HepG2 (cell line): Measurements from ENCODE around the gene DENND4B. TPM values are rescaled to one million over a fixed set of nuclear protein-coding genes. Genes with fewer than 3 reads are reported as not detected.

Source experiments
- MED1 ChIP-seq: sonication (generic); formaldehyde crosslinking; IDR thresholded peaks from 2 replicates; pipeline ENCODE4 v1.4.0; 2020; ENCODE audit warnings: missing genetic modification reagents
- NBN ChIP-seq: fragments of 450-650 bp; conservative IDR thresholded peaks from 2 replicates; pipeline ENCODE4 v1.6.1; 2017
- NONO ChIP-seq, 2 experiments: fragments of 450-650 bp in 1 of 2; sonication (generic) in 1 of 2; formaldehyde crosslinking in 1 of 2; IDR thresholded peaks in 1 of 2; conservative IDR thresholded peaks in 1 of 2; 2 replicates each; pipeline versions ENCODE4 v1.6.1 to v1.8.0; 2017 to 2022; ENCODE audit warnings: mild to moderate bottlenecking in 1 of 2, missing genetic modification reagents in 1 of 2, moderate library complexity in 1 of 2
- RFX1 ChIP-seq: fragments of 450-650 bp; IDR thresholded peaks from 2 replicates; pipeline ENCODE4 v1.6.1; 2017
- SIN3A ChIP-seq: IDR thresholded peaks from 2 replicates; pipeline ENCODE4 v1.6.1; 2011; ENCODE audit warnings: low read depth, mild to moderate bottlenecking, control low read depth, low read length, borderline replicate concordance
- SP4 ChIP-seq: sonication (generic); formaldehyde crosslinking; IDR thresholded peaks from 2 replicates; pipeline ENCODE4 v1.8.1; 2023; ENCODE audit warnings: mild to moderate bottlenecking, missing genetic modification reagents
- ZNF607 ChIP-seq: sonication (generic); formaldehyde crosslinking; IDR thresholded peaks from 2 replicates; pipeline ENCODE4 v1.5.1; 2020; ENCODE audit warnings: missing genetic modification reagents, mild to moderate bottlenecking, borderline replicate concordance
- polyA plus RNA-seq, 8 experiments: library from polyadenylated mRNA; depleted of rRNA in 3 of 8; stranded (reverse) in 7 of 8; unstranded in 1 of 8; fragments of >200 nt; fragmentation: Illumina TruSeq in 4 of 8; extraction: Trizol in 4 of 8; gene quantifications; 2 replicates each; pipeline versions ENCODE4 v1.2.1 to v1.2.3, GENCODE V29; 2011 to 2016; ENCODE audit warnings: low read depth in 4 of 8, missing spikeins in 1 of 8, mixed read lengths in 1 of 8; ENCODE audit not compliant: insufficient read depth in 1 of 8
- total RNA-seq, 5 experiments: library from RNA; depleted of rRNA; stranded (reverse); fragments of >200 nt; fragmentation: Illumina TruSeq; extraction: Trizol; gene quantifications; 2 replicates each; pipeline ENCODE4 v1.2.3, GENCODE V29; 2016; ENCODE audit warnings: low read depth in 1 of 5
- TF ChIP-seq, protein P1 (sequence below): sonication (generic); formaldehyde crosslinking; IDR thresholded peaks from 2 replicates; pipeline ENCODE4 v1.4.0; 2020; ENCODE audit warnings: mild to moderate bottlenecking, missing genetic modification reagents
- TF ChIP-seq, protein P2 (sequence below): sonication (generic); formaldehyde crosslinking; conservative IDR thresholded peaks from 2 replicates; pipeline ENCODE4 v1.4.0; 2020; ENCODE audit warnings: missing genetic modification reagents
- TF ChIP-seq, protein P3 (sequence below): sonication (generic); formaldehyde crosslinking; conservative IDR thresholded peaks from 2 replicates; pipeline ENCODE4 v1.8.0; 2022; ENCODE audit warnings: missing genetic modification reagents
- TF ChIP-seq, protein P4 (sequence below): sonication (generic); formaldehyde crosslinking; IDR thresholded peaks from 2 replicates; pipeline ENCODE4 v1.8.1; 2022; ENCODE audit warnings: low read depth, mild to moderate bottlenecking, missing genetic modification reagents
- TF ChIP-seq, protein P5 (sequence below): IDR thresholded peaks from 2 replicates; pipeline ENCODE4 v1.6.1; 2016
- TF ChIP-seq, protein P6 (sequence below): sonication (generic); formaldehyde crosslinking; IDR thresholded peaks from 2 replicates; pipeline ENCODE4 v1.9.0; 2021; ENCODE audit warnings: missing genetic modification reagents, mild to moderate bottlenecking, borderline replicate concordance

Gene DENND4B
- total and polyA plus RNA-seq, 2 of the 13 experiments (the other 11 are each of a cell fraction or from before 2014, with no cell fraction given) = 15.1 to 20.3 TPM

DNA sequence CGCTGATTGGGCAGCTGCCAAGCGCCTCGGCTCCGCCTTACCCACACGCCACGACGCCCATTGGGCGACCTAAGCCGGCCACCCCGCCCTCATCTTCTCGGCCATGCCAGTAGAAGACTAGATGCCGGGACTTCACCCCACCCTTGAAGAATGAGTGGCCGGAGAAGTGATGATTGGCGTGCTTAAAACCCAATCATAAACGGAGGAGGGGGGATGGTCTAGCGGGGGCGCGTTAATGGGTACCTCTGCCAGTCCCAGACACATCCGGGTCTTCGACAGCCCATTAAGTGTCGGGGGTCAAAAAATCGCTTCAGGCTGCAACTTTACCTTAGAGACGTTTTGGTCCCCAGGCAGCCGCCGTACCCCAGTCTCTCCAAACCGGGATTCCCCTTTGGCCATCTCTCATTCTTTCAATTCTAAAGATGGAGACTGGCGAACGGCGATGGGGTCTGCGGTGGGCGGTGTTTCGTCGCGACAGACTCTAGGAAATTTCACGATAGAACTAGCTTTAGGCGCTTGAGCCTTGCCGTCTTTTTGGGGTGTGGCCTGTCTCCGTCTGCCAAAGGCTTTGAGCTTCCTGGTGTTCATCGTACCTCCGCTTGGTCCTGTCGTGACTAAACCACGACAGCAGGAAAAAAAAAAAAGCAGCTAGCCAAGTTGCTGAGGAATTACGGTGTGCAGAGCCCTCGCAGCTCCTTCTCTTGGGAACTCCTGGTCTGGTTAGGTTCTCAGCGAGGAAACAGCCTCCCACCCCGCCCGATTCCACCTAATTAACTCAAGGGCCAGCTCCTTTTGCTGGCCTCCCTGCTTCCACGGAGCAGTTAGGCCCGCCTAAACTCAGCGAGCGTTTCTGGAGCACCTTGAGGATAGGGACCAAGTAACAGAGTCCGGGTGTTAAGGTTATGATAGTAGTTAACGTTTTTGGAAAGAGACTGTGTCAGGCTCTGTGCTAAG is 23.3 kb downstream of the DENND4B start, which contains the start of gene GATAD2B (continued):
- TF ChIP-seq, protein P1, sequence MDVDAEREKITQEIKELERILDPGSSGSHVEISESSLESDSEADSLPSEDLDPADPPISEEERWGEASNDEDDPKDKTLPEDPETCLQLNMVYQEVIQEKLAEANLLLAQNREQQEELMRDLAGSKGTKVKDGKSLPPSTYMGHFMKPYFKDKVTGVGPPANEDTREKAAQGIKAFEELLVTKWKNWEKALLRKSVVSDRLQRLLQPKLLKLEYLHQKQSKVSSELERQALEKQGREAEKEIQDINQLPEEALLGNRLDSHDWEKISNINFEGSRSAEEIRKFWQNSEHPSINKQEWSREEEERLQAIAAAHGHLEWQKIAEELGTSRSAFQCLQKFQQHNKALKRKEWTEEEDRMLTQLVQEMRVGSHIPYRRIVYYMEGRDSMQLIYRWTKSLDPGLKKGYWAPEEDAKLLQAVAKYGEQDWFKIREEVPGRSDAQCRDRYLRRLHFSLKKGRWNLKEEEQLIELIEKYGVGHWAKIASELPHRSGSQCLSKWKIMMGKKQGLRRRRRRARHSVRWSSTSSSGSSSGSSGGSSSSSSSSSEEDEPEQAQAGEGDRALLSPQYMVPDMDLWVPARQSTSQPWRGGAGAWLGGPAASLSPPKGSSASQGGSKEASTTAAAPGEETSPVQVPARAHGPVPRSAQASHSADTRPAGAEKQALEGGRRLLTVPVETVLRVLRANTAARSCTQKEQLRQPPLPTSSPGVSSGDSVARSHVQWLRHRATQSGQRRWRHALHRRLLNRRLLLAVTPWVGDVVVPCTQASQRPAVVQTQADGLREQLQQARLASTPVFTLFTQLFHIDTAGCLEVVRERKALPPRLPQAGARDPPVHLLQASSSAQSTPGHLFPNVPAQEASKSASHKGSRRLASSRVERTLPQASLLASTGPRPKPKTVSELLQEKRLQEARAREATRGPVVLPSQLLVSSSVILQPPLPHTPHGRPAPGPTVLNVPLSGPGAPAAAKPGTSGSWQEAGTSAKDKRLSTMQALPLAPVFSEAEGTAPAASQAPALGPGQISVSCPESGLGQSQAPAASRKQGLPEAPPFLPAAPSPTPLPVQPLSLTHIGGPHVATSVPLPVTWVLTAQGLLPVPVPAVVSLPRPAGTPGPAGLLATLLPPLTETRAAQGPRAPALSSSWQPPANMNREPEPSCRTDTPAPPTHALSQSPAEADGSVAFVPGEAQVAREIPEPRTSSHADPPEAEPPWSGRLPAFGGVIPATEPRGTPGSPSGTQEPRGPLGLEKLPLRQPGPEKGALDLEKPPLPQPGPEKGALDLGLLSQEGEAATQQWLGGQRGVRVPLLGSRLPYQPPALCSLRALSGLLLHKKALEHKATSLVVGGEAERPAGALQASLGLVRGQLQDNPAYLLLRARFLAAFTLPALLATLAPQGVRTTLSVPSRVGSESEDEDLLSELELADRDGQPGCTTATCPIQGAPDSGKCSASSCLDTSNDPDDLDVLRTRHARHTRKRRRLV (CRISPR knock-in tag) = no peak
- TF ChIP-seq SIN3A (peak; percentile 35; the same call in 1 of the 2 replicates), SP4 (peak; percentile 91), NBN (no peak), ZNF607 (CRISPR knock-in tag) (no peak; the same call in 1 of the 2 replicates), RFX1 (no peak), MED1 (peak; percentile 57; the same call in 1 of the 2 replicates), NONO (IDR thresholded peaks at IDR 0.05) (no peak), NONO (CRISPR knock-in tag; conservative IDR thresholded peaks at IDR 0.05) (no peak)
- TF ChIP-seq, protein P2, sequence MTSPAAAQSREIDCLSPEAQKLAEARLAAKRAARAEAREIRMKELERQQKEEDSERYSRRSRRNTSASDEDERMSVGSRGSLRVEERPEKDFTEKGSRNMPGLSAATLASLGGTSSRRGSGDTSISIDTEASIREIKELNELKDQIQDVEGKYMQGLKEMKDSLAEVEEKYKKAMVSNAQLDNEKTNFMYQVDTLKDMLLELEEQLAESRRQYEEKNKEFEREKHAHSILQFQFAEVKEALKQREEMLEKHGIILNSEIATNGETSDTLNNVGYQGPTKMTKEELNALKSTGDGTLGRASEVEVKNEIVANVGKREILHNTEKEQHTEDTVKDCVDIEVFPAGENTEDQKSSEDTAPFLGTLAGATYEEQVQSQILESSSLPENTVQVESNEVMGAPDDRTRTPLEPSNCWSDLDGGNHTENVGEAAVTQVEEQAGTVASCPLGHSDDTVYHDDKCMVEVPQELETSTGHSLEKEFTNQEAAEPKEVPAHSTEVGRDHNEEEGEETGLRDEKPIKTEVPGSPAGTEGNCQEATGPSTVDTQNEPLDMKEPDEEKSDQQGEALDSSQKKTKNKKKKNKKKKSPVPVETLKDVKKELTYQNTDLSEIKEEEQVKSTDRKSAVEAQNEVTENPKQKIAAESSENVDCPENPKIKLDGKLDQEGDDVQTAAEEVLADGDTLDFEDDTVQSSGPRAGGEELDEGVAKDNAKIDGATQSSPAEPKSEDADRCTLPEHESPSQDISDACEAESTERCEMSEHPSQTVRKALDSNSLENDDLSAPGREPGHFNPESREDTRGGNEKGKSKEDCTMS (CRISPR knock-in tag) = no peak
- TF ChIP-seq, protein P3, sequence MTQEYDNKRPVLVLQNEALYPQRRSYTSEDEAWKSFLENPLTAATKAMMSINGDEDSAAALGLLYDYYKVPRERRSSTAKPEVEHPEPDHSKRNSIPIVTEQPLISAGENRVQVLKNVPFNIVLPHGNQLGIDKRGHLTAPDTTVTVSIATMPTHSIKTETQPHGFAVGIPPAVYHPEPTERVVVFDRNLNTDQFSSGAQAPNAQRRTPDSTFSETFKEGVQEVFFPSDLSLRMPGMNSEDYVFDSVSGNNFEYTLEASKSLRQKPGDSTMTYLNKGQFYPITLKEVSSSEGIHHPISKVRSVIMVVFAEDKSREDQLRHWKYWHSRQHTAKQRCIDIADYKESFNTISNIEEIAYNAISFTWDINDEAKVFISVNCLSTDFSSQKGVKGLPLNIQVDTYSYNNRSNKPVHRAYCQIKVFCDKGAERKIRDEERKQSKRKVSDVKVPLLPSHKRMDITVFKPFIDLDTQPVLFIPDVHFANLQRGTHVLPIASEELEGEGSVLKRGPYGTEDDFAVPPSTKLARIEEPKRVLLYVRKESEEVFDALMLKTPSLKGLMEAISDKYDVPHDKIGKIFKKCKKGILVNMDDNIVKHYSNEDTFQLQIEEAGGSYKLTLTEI = no peak
- TF ChIP-seq, protein P4, sequence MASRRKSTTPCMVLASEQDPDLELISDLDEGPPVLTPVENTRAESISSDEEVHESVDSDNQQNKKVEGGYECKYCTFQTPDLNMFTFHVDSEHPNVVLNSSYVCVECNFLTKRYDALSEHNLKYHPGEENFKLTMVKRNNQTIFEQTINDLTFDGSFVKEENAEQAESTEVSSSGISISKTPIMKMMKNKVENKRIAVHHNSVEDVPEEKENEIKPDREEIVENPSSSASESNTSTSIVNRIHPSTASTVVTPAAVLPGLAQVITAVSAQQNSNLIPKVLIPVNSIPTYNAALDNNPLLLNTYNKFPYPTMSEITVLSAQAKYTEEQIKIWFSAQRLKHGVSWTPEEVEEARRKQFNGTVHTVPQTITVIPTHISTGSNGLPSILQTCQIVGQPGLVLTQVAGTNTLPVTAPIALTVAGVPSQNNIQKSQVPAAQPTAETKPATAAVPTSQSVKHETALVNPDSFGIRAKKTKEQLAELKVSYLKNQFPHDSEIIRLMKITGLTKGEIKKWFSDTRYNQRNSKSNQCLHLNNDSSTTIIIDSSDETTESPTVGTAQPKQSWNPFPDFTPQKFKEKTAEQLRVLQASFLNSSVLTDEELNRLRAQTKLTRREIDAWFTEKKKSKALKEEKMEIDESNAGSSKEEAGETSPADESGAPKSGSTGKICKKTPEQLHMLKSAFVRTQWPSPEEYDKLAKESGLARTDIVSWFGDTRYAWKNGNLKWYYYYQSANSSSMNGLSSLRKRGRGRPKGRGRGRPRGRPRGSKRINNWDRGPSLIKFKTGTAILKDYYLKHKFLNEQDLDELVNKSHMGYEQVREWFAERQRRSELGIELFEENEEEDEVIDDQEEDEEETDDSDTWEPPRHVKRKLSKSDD (CRISPR knock-in tag) = no peak
- TF ChIP-seq, protein P5, sequence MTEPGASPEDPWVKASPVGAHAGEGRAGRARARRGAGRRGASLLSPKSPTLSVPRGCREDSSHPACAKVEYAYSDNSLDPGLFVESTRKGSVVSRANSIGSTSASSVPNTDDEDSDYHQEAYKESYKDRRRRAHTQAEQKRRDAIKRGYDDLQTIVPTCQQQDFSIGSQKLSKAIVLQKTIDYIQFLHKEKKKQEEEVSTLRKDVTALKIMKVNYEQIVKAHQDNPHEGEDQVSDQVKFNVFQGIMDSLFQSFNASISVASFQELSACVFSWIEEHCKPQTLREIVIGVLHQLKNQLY (CRISPR knock-in tag) = no peak
- TF ChIP-seq, protein P6, sequence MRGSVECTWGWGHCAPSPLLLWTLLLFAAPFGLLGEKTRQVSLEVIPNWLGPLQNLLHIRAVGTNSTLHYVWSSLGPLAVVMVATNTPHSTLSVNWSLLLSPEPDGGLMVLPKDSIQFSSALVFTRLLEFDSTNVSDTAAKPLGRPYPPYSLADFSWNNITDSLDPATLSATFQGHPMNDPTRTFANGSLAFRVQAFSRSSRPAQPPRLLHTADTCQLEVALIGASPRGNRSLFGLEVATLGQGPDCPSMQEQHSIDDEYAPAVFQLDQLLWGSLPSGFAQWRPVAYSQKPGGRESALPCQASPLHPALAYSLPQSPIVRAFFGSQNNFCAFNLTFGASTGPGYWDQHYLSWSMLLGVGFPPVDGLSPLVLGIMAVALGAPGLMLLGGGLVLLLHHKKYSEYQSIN (CRISPR knock-in tag) = no peak
